ENCODE data around the gene RRP1.
A peak's percentile ranks its signal among the peaks of the same experiment; 100 is the strongest.

RRP1 gene, protein sequence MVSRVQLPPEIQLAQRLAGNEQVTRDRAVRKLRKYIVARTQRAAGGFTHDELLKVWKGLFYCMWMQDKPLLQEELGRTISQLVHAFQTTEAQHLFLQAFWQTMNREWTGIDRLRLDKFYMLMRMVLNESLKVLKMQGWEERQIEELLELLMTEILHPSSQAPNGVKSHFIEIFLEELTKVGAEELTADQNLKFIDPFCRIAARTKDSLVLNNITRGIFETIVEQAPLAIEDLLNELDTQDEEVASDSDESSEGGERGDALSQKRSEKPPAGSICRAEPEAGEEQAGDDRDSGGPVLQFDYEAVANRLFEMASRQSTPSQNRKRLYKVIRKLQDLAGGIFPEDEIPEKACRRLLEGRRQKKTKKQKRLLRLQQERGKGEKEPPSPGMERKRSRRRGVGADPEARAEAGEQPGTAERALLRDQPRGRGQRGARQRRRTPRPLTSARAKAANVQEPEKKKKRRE

GRCh38 chr21:43789276-43790009 lies at the start of gene RRP1:
RRP1 (plus strand) TSS chr21:43789577; CDS start chr21:43789630, 53 bp downstream.
- peak; percentile 98 for DNase-seq (ENCODE audit: low read depth)

DNA sequence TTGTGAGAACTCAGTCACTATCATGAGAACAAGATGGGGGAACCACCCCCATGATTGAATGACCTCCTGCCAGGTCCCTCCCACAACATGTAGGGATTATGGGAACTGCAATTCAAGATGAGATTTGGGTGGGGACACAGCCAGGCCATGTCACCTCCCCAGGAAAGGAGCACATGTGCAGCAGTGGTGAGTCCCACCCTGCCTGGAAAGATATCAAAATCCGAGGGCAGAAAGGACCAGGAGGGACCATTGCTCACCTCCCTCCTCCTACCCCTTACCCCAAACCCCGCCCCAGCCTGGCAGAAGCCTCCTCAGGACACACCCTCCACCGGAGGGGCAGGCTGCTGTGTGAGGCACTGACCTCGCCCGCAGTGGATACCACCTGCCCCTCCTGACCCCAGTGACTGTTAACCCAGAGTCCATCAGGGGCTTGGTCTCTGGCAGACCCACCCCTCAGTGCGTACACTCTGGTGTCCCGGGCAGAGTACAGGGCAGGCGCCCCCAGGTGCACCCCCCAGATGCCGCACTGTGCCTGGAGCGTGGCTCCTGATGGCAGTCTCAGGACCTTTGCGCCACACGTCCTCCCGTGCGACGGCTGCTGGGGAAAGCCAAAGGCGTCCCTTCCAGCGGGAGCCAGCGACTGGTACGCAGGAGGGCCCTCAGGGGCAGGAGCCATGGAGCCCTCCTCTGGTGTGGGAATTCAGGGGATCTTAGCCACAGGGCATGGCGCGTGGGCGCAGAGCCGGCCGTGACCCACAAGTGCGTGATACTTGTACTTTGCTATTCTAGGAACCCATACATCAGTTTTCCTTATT lies 49.5 kb upstream of the RRP1 start:
- no peak for DNase-seq (ENCODE audit: low read depth)

GRCh38 chr21:43740497-43741156 lies 48.8 kb upstream of the RRP1 start:
- DNase-seq (ENCODE audit: low read depth), result no peak

GRCh38 chr21:43741423-43742096 lies 47.8 kb upstream of the RRP1 start:
- DNase-seq (ENCODE audit: low read depth), result no peak

- no peak for DNase-seq (ENCODE audit: low read depth)
Observed at GRCh38 chr21:43743947-43744346, 45.4 kb upstream of the RRP1 start.

DNA sequence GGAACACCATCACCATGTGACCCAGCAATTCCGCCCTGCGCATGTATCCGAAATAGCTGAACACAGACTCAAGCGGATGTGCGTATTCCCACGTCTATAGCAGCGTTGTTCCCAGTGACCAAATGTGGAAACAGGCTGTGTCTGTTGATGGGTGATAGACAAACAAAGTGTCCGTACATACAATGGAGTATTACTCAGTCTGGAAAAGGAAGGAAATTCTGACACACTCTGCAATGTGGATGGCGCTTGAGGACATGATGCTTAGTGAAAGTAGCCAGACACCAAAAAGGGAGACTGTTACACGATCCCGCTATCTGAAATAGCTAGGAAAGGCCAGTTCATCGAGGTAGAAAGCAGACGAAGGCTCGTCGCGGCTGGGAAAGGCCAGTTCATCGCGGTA lies 44.7 kb upstream of the RRP1 start:
- no peak for DNase-seq (ENCODE audit: low read depth)

DNA sequence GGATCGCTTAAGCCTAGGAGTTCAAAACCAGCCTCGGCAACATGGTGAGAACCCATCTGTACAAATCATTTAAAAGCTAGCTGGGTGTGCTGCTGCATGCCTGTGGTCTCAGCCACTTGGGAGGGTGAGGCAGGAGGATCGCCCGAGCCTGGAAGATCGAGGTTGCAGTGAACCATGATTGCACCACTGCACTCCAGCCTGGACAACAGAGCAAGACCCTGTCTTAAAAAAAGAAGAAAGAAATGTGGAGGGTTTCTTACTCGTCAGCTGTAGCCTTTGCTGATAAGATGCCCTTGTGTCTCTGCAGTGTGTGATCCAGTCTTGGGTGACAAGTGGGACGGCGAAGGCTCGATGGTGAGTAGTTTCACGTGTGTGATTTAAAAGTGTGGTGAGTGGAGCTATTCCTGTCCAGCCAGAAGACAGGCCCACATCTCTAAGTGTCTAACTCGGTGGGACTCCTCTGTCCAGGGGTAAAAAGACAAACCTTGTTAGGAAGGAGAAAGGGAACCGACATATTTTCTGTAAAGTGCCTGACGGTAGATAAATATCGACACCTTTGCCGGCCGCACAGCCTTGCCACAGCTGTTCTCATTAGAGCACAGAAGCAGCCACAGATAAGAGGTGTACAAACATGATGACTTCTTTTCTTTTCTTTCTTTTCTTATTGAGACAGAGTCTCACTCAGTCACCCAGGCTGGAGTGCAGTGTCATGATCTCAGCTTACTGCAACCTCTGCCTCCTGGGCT lies 43.4 kb upstream of the RRP1 start:
- no peak for DNase-seq (ENCODE audit: low read depth)

DNA sequence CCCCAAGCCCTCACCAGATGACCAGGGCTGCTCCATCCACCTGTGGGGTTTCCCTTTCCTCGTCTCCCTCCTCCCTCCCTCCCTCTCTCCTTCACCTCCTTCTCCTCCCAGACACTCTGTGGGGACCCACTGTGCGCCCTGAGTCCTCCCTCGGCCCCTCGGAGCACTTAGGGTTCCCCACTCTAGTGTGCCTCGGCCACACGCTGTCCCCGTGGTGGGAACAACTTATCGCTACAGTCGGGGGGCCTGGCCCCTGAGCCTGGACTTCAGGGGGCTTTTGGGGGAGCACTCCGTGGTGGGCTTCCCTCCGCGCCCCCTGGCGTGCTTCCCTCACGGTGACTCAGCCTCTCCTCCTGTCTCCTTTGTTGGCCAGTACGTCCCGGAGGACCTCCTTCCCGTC lies 40.8 kb upstream of the RRP1 start:
- DNase-seq (ENCODE audit: low read depth), result no peak

- DNase-seq (ENCODE audit: low read depth), result no peak
Observed at GRCh38 chr21:43749651-43750262, 39.6 kb upstream of the RRP1 start.

DNA sequence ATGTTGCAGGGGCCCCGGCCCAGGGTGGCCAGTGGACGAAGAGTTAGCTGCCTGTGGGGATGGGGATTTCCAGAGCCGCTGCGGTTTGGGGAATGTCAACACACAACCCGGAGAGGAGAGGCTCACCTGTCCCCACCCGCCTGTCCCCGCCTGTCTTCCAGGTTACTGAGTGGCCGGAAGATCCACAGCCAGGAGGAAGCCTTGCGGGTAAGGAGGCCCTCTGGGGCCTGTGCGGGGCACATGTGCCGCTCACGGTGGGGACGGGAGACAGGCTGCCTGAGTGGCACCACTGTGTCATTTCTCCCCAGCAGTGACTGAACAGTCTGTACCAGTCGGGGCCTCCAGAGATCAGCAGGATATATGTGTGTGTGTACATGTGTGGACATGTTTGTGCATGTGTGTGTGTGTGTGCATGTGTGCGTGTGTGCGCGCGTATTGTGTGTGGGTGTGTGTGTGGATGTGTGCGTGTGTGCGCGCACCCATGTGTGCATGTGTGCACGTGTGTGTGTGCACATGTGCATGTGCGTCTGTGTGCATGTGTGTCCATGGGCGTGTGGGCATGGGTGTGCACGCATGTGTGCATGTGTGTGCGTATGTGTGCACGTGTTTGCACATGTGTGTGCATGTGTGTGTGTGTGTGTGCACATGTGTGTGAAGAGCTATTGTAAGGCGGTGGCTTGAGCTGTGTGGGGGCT lies 38.9 kb upstream of the RRP1 start:
- DNase-seq (ENCODE audit: low read depth), result no peak

DNA sequence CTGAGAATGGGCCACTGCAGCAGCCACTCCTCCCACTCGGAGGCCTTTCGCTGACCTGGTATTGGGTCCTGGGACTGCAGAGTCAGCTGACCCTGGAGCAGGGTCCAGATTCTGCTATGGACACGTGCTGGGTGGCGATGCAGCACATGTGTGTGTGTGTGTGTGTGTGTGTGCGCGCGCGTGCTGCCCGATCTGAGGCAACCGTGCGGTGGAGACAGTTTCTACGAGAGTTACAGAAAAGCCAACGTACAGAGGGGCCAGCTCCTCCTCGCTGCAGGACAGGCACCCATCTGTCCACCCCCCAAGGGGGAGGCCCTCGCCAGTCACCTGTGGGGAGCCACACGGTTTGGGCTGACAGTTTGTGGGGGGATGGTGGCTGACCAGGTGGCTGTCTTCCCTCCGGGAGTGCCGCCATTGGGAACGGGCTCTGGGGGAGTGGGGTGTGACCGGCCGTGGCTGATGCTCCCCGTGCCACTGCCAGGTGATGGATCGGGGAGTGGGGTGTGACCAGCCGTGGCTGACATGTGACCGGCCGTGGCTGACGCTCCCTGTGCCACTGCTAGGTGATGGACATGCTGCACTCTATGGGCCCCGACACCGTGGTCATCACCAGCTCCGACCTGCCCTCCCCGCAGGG lies 37.3 kb upstream of the RRP1 start:
- DNase-seq (ENCODE audit: low read depth), result no peak

DNA sequence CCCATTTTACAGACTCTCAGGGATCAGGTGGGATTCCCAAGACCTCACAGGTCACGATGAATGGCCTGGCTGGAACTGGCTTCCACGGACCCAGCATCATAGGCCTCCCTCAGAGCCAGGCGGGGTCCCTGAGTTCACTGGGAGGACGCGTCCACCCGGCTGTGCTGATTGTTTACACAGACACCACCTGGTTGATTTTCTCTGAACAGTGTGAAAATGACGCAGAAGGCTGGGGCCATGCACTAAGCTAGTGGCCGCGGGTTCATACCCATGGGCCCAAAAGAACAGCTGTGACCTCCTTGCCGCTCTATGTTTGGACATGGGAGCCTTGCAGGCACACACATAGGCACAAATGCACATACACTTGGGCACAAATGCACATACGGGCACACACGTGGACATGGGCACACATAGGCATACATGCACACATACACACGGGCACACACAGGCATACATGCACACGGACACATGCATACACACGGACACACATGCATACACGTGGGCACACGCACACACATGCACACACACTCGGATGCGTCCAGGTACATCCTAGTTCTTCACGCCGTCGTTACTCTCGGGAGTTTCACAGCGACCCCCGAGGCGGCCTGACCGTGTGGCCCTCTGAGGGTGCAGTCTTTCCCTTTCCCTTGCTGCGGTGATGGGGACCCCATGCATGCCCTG lies 36.5 kb upstream of the RRP1 start:
- no peak for DNase-seq (ENCODE audit: low read depth)

- no peak for DNase-seq (ENCODE audit: low read depth)
Observed at GRCh38 chr21:43753439-43753799, 36.0 kb upstream of the RRP1 start.

GRCh38 chr21:43754948-43755781 lies 34.2 kb upstream of the RRP1 start:
- DNase-seq (ENCODE audit: low read depth), result no peak

DNA sequence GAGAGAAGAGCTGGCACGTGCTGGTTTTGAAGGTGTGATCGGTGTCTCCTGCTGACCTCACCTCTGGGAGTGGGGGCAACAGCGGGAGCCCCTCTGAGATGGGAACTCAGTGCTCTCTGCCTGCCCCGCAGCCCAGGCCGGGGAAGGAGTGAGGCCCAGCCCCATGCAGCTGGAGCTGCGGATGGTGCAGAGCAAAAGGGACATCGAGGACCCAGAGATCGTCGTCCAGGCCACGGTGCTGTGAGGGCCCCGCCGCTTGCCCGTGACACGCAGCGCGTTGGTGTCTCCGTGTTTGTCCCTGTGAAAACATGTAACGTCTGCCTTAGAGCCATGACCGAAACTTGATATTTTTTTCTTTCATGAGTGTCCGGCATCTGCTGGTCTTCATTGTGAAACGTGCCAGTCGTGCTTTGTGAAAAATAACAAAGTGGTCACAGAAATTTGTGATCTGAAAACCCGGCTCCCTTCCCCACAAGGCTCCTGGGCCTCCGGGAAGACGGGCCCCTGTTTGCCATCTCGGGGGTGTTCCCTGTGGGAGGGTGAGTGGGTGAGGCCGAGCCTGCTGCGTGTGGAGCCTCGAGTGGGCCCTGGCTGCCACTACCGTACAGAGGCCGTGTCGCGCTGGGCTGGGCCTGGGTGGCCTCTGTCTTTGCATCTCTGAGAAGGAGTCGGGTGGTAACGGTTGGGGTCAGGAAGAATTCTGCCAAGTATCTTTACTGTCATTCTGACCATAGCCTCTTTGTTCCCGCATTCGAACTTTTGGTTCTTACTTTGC lies 33.4 kb upstream of the RRP1 start:
- no peak for DNase-seq (ENCODE audit: low read depth)

DNA sequence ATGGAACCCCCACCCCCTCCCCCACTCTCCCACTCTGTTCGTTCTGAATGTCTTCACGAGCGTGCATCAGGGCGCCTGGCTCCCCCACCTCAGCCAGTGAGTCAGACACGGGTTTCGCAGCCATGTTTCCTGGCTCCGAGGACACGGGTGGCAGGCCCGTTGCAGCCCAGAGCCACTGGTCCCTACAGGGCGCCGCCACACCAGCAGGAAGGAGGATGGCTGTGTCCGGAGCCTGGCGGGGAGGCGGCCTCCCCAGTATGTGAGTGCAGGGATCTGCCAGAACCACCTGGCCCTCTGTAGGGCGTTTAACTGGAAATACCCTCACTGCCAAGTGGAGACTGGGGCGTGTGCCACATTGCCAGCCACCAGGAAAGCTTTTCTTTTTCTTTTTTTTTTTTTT lies 31.8 kb upstream of the RRP1 start:
- no peak for DNase-seq (ENCODE audit: low read depth)

- no peak for DNase-seq (ENCODE audit: low read depth)
Observed at GRCh38 chr21:43758111-43758641, 31.2 kb upstream of the RRP1 start.
